GM21447 (cell line): ENCODE results near the gene IL15RA.
"Not testable (repeated sequence)": the region's sequence is repeated elsewhere in the genome, so short reads cannot be mapped to it uniquely, and the experiment has no call there.

Experiments used
- ATAC-seq: cut with Tn5 transposase; IDR thresholded peaks from one replicate; pipeline ENCODE4 v1.9.1; 2021; ENCODE audit not compliant: unreplicated experiment

IL15RA gene

GRCh38 chr10:6006546-6006945, 29.2 kb upstream of the IL15RA start:
- ATAC-seq: no peak

- no peak for ATAC-seq
These were observed 28.6 kb upstream of the IL15RA start for GRCh38 chr10:6005856-6006395.

- ATAC-seq: not testable (repeated sequence)
These were observed 27.9 kb upstream of the IL15RA start for GRCh38 chr10:6005161-6005804.

GRCh38 chr10:6002809-6003510, 25.6 kb upstream of the IL15RA start:
- ATAC-seq: no peak

- no peak for ATAC-seq
These were observed 22.3 kb upstream of the IL15RA start for GRCh38 chr10:5999440-6000165.

GRCh38 chr10:5996696-5997095, 19.4 kb upstream of the IL15RA start:
- ATAC-seq: no peak

GRCh38 chr10:5992398-5992797, 15.1 kb upstream of the IL15RA start:
- ATAC-seq: no peak

- ATAC-seq: no peak
These were observed 14.4 kb upstream of the IL15RA start for GRCh38 chr10:5991708-5992107.

GRCh38 chr10:5989756-5990155, 12.4 kb upstream of the IL15RA start:
- no peak for ATAC-seq

GRCh38 chr10:5988336-5988920, 11.1 kb upstream of the IL15RA start:
- no peak for ATAC-seq

- ATAC-seq: no peak
These were observed 10.4 kb upstream of the IL15RA start for GRCh38 chr10:5987747-5988146.

- no peak for ATAC-seq
These were observed 7.7 kb upstream of the IL15RA start for GRCh38 chr10:5985029-5985428.

GRCh38 chr10:5983774-5984173, 6.4 kb upstream of the IL15RA start:
- ATAC-seq: no peak

GRCh38 chr10:5981529-5981928, 4.2 kb upstream of the IL15RA start:
- no peak for ATAC-seq

- no peak for ATAC-seq
These were observed 817 bp upstream of the IL15RA start for GRCh38 chr10:5978230-5978489.

GRCh38 chr10:5976512-5977470, 552 bp downstream of the IL15RA start:
- ATAC-seq: peak; percentile 15

- ATAC-seq: peak; percentile 61
These were observed 1.5 kb downstream of the IL15RA start for GRCh38 chr10:5975641-5976473.

- no peak for ATAC-seq
These were observed 4.3 kb downstream of the IL15RA start for GRCh38 chr10:5973069-5973468.

- no peak for ATAC-seq
These were observed 5.5 kb downstream of the IL15RA start for GRCh38 chr10:5971886-5972285.
